Suppressor macrophage (primary cell): Measurements from ENCODE around the gene RXYLT1.
"Not testable (repeated sequence)": the region's sequence is repeated elsewhere in the genome, so short reads cannot be mapped to it uniquely, and the experiment has no call there.

Source experiments
- DNase-seq, 4 experiments: peaks; one replicate each; pipeline ENCODE4 v3.0.0-alpha.2; 2020 to 2022
- total RNA-seq, 17 experiments: gene quantifications; one replicate each; lab custom pipeline; 2026; ENCODE audit warnings: mixed read lengths in 6 of 17, inconsistent platforms in 3 of 17; lab: John Stamatoyannopoulos, UW

The RXYLT1 gene
- total RNA-seq, result 6.1 to 17.2 (median 11.7) reads per million in 17 experiments

DNA sequence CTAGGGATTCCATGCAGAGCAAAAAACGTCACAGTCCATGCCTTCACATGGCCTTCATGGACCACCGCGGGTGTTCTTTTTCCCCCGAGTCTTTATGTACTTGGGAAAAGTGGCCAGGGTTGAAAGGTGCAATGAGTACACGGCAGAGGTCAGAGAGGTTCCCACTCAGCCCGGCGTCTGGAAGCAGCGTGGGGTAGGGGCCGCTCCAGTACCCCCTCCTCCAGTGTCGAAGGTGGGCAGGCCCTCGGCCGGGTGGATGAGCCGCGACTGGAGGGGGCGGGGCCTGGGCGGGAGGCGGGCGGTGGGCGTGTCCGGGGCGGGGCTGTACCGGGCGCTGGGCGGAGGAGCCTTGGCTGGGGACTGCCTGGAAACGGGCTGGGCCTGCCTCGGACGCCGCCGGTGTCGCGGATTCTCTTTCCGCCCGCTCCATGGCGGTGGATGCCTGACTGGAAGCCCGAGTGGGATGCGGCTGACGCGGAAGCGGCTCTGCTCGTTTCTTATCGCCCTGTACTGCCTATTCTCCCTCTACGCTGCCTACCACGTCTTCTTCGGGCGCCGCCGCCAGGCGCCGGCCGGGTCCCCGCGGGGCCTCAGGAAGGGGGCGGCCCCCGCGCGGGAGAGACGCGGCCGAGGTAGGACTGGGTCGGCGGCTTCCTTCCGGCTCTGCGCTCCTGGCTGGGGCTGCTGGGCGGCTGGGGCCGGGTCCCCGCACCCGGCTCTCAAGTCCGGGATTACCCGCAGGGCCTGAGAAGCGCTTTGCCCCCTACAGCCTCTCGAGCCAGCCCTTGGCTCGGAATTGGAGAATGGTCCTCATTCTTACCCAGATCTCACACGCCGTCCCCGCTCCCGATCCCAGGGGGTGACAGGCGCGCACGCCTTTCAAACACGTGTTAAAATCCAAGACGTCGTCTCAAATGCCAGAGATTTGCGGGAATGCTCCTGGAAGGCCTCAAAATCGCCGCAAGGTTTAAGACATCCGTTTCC, at the start of gene RXYLT1:
Gene RXYLT1 (plus strand): TSS at position 412 of the 984 bp plus-strand sequence. CDS start 52 bp downstream, at position 464.
- DNase-seq, result peak; percentile 83 to 94 (median 89)

- DNase-seq, result not testable (repeated sequence)
Observed at GRCh38 chr12:63732779-63733178, 46.9 kb upstream of the RXYLT1 start.

DNA sequence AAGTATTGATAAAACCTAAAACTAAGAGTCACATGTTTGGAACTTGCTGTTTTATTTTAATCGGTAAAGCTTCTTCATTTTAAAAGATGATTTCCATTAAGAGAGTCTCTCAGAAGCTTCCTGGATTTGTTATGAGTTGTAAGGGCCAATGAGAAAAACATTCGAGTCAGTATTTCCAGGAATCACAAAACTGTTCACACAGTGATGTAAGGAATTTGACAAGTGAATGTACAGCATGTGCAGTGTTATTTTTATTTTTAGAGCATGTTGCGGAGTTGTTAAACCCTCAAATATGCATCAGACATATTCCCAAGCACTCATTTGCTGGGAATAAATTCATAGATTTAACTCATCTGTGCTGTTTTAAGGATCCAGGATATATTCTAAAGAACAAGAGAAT, 46.1 kb upstream of the RXYLT1 start:
- not testable (repeated sequence) for DNase-seq

- not testable (repeated sequence) for DNase-seq
Observed at GRCh38 chr12:63740551-63740950, 39.2 kb upstream of the RXYLT1 start.

- DNase-seq, result not testable (repeated sequence)
Observed at GRCh38 chr12:63741431-63741830, 38.3 kb upstream of the RXYLT1 start.

DNA sequence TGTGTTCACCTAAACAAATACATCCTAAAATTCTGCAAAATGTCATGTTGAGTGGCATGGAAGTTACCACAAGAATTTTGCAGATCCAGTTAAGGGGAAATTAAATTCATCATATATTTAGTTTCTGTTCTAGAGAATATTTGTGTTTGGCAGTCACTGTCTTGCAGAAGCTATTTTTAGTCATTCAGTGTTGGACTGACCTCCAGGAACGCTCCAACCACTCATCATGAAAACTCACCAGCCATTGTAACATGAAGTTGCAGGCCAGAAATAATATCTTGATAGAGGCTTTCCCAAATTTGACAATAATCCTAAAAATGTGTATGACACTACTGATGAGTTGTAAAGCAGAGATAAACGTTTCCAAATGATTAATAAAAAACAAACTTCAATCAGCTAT, 35.6 kb upstream of the RXYLT1 start:
- not testable (repeated sequence) for DNase-seq

DNA sequence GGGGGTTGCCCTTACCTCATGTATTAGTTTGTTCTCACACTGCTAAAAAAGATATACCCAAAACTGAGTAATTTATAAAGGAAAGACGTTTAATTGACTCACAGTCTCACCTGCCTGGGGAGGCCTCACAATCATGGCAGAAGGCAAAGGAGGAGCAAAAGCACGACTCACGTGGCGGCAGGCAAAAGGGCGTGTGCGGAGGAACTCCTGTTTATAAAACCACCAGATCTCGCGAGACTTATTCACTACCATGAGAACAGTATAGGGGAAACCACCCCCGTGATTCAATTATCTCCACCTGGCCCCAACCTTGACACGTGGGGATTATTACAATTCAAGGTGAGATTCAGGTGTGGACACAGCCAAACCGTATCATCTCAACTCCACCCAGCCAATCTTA, 33.2 kb upstream of the RXYLT1 start:
- not testable (repeated sequence) for DNase-seq

- DNase-seq, result not testable (repeated sequence)
Observed at GRCh38 chr12:63747136-63747535, 32.6 kb upstream of the RXYLT1 start.

DNA sequence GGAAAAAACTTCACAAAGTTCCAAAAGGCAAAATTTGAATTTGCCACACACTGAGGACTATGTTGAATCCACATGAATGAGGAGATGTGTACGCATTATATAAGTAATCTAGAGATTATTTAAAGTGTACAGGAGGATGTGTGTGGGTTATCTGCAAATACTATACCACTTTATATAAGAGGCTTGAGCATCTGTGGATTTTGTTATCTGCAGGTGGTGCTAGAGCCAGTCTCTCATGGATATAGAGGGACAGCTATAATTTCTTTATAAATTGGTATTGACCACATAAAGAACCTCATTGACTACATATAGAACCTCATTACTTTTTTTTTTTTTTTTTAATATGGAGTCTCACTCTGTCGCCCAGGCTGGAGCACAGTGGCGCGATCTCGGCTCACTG, 32.2 kb upstream of the RXYLT1 start:
- DNase-seq, result no peak

DNA sequence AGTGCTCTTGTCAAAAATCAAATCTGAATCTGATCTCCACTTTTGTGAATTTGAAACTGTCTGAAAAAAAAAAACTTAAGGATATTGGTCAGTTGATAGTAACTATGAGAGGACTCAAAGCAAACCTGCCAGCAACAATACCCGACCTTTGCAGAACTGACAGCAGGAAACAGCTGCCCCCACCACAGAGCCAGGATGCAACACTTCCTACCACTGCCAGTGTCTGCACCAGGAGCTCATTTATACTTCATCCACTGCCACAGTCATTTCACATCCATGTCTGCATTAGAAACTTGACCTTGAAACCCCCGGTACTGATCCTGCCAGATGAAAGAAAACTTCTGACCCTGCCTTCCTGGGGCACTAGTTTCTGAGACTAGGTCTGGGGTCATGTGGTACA, 27.4 kb upstream of the RXYLT1 start:
- peak in 1 of 4 experiments; percentile 5 for DNase-seq

DNA sequence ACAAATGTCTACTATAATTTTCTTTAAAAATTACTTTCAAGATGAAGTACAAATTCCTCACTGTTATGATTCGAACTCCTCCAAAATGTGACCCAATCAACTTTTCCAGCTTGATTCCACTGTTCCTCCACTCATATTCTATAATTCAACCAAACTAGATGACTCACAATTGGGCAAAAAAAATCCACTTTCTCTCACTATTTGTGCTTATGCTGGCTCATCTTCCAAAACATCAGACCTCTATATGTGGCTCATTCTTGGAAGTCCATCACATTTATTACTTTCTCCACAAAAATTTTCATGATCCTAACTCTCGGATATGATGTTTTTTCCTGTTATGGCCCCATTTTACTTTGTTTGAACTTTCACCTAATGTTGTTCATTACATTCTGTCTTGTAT, 26.9 kb upstream of the RXYLT1 start:
- DNase-seq, result no peak

GRCh38 chr12:63753743-63754142, 26.0 kb upstream of the RXYLT1 start:
- DNase-seq, result no peak

- DNase-seq, result no peak
Observed at GRCh38 chr12:63764481-63764880, 15.2 kb upstream of the RXYLT1 start.

DNA sequence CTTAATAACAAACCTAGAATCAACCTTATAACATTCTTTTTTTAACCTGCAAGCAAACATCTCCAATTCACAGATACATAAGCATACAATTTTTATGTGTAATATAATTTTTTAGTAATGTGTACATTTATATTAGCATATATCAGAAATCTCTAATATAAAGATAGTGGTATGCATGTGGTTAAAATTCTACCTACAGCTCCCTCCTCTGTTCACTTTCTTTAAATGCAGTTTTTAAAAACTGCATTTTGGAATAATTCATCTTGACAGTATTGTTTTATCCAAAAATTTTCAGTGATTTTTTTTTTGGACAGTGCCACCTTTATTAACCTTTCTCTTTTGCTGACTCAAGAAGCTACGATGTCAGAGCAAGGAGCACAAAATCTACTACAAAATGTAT, 13.2 kb upstream of the RXYLT1 start:
- no peak for DNase-seq

DNA sequence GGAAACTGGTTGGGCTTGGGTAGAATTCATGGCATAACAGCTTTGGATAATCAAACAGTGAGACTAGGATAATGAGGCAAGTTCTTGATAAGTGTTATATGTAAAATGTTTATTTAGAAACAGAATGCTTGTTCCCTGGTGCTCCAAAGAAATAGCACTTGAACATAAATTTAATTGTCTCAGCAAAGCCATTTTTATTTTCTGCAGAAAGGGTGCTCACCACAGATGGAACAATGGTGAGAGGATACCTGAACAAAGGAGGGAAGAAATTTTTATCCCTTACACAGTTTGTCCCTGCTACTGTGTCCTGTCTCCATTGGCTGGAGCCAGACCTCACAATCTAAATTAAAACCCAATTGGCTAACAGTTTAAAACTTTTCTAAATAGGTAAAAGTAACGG, 9.3 kb upstream of the RXYLT1 start:
- no peak for DNase-seq

GRCh38 chr12:63777340-63777739, 2.4 kb upstream of the RXYLT1 start:
- DNase-seq, result peak; percentile 4 to 53 (median 27)

- DNase-seq, result no peak
Observed at GRCh38 chr12:63782466-63782865, 2.8 kb downstream of the RXYLT1 start.

- DNase-seq, result no peak
Observed at GRCh38 chr12:63787306-63787705, 7.6 kb downstream of the RXYLT1 start.

- no peak for DNase-seq
Observed at GRCh38 chr12:63790608-63790945, 10.9 kb downstream of the RXYLT1 start.

DNA sequence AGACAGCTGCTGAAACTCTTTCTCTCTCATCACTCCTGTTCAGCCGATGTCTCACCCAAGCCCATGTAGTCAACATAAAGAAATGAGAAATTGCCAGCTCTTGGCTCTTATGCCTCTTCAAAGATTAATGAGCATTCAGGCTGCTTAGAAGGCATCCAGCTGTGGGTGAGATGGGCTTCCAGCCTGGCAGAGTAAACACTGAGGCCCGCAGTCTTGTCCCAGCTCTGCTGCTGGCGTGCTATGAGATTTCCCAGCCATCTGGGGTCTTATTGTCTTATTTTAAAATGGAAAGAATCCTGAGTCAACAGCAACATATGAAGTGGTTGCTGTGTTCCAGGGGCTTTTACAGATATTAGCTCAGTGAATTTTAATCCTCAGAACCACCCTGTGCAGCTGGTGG, 12.6 kb downstream of the RXYLT1 start:
- DNase-seq, result no peak

DNA sequence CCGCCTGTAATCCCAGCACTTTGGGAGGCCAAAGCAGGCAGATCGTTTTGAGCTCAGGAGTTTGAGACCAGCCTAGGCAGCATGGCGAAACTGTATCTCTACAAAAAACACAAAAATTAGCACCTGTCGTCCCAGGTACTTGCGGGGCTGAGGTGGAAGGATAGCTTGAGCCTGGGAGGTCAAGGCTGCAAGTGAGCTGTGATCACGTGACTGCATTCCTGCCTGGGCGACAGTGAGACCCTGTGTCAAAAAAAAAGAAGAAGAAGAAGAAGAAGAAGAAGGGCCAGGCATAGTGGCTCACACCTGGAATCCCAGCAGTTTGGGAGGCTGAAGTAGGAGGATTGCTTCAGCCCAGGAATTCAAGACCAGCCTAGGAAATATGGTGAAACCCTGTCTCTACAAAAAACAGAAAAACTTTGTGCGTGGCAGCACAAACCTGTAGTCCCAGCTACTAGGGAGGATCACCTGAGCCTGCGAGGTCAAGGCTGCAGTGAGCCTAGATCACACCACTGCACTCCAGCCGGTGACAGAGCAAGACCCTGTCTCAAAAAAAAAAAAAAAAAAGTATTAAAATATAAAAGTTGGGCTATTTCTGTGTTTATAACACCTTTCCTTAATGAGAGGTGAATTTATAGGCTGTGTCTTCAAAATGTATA, 15.5 kb downstream of the RXYLT1 start:
- DNase-seq, result no peak

DNA sequence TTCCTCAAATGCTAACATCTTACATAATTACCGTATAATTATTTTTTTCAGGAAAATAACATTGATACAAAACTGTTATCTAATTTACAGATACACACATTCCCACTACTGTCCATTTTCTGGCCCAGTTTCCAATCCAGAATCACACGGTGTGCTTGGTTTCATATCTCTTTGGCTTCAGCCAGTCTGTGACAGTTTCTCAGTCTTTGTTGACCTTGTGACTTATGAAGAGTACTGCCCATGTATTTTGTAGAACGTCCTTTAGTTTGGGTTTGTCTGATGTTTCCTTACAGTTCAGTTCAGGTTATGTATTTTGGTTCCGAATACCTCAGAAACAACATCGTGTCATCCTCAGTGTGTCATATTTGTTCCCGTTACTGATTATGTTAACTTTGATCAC, 16.2 kb downstream of the RXYLT1 start:
- DNase-seq, result no peak

- peak in 3 of 4 experiments; percentile 10 to 56 (median 42) for DNase-seq
Observed at GRCh38 chr12:63802012-63802608, 22.4 kb downstream of the RXYLT1 start.
